ENCODE data around the gene ZMYND15. TPM values are rescaled to one million over a fixed set of nuclear protein-coding genes. Genes with fewer than 3 reads are reported as not detected.

ZMYND15 gene
- total and polyA plus RNA-seq, 2 of the 13 experiments (the other 11 are each of a cell fraction or from before 2014, with no cell fraction given) = 0.24 to 2.7 TPM

DNA sequence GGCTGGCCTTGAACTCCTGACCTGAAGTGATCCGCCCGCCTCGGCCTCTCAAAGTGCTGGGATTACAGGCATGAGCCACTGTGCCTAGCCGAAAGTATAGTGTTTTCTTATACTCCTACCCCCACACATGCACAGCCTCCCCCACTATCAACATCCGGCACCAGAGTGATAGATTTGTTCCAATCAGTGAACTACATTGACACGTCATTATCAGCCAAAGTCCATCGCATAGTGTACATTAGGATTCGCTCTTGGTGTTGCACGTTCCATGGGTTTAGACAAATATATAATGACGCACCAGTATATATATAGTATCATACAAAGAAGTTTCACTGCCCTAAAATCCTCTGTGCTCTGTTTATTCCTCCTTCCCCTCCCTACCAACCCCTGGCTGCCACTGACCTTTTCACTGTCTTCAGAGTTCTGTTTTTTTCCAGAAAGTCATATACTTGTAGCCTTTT lies 20.2 kb downstream of the ZMYND15 start (continued):
- TF ChIP-seq, protein P1, sequence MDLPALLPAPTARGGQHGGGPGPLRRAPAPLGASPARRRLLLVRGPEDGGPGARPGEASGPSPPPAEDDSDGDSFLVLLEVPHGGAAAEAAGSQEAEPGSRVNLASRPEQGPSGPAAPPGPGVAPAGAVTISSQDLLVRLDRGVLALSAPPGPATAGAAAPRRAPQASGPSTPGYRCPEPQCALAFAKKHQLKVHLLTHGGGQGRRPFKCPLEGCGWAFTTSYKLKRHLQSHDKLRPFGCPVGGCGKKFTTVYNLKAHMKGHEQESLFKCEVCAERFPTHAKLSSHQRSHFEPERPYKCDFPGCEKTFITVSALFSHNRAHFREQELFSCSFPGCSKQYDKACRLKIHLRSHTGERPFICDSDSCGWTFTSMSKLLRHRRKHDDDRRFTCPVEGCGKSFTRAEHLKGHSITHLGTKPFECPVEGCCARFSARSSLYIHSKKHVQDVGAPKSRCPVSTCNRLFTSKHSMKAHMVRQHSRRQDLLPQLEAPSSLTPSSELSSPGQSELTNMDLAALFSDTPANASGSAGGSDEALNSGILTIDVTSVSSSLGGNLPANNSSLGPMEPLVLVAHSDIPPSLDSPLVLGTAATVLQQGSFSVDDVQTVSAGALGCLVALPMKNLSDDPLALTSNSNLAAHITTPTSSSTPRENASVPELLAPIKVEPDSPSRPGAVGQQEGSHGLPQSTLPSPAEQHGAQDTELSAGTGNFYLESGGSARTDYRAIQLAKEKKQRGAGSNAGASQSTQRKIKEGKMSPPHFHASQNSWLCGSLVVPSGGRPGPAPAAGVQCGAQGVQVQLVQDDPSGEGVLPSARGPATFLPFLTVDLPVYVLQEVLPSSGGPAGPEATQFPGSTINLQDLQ (CRISPR knock-in tag; IDR thresholded peaks at IDR 0.05) = 0 out of 2 replicates have a peak, but pooled peaks have one; percentile 25
- TF ChIP-seq AGO2 (optimal IDR thresholded peaks at IDR 0.05; ENCODE audit: low read depth, low read length) = no peak
- TF ChIP-seq, protein P2, sequence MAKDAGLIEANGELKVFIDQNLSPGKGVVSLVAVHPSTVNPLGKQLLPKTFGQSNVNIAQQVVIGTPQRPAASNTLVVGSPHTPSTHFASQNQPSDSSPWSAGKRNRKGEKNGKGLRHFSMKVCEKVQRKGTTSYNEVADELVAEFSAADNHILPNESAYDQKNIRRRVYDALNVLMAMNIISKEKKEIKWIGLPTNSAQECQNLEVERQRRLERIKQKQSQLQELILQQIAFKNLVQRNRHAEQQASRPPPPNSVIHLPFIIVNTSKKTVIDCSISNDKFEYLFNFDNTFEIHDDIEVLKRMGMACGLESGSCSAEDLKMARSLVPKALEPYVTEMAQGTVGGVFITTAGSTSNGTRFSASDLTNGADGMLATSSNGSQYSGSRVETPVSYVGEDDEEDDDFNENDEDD (CRISPR knock-in tag; IDR thresholded peaks at IDR 0.05; ENCODE audit: borderline replicate concordance) = peak; percentile 30; the same call in 1 of the 2 replicates
- peak; percentile 96 for TF ChIP-seq FOXA3 (CRISPR knock-in tag; IDR thresholded peaks at IDR 0.05)
- TF ChIP-seq PHF21A (CRISPR knock-in tag; IDR thresholded peaks at IDR 0.05) = peak; percentile 96
- no peak for TF ChIP-seq ZNF678 (CRISPR knock-in tag; IDR thresholded peaks at IDR 0.05)
- TF ChIP-seq CAMTA2 (CRISPR knock-in tag; IDR thresholded peaks at IDR 0.05; ENCODE audit: borderline replicate concordance) = no peak
- TF ChIP-seq SRSF4 (IDR thresholded peaks at IDR 0.05; ENCODE audit: low read depth, low read length, poor library complexity, severe bottlenecking) = no peak
- TF ChIP-seq POLR2AphosphoS2 (IDR thresholded peaks at IDR 0.05; ENCODE audit: low read depth, low read length) = no peak
- no peak for TF ChIP-seq ZBTB42 (CRISPR knock-in tag; IDR thresholded peaks at IDR 0.05)
- TF ChIP-seq, protein P3, sequence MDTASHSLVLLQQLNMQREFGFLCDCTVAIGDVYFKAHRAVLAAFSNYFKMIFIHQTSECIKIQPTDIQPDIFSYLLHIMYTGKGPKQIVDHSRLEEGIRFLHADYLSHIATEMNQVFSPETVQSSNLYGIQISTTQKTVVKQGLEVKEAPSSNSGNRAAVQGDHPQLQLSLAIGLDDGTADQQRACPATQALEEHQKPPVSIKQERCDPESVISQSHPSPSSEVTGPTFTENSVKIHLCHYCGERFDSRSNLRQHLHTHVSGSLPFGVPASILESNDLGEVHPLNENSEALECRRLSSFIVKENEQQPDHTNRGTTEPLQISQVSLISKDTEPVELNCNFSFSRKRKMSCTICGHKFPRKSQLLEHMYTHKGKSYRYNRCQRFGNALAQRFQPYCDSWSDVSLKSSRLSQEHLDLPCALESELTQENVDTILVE (CRISPR knock-in tag; IDR thresholded peaks at IDR 0.05) = no peak
- no peak for TF ChIP-seq ZNF674 (CRISPR knock-in tag; IDR thresholded peaks at IDR 0.05; ENCODE audit: low read depth)
- TF ChIP-seq CREM (IDR thresholded peaks at IDR 0.05) = peak; percentile 96
- TF ChIP-seq CREM (CRISPR knock-in tag; IDR thresholded peaks at IDR 0.05) = no peak
- peak; percentile 90 for TF ChIP-seq ATF1 (CRISPR knock-in tag; IDR thresholded peaks at IDR 0.05)
- no peak for TF ChIP-seq ZNF563 (CRISPR knock-in tag; IDR thresholded peaks at IDR 0.05)
- no peak for TF ChIP-seq ZSCAN31 (CRISPR knock-in tag; IDR thresholded peaks at IDR 0.05; ENCODE audit: low read depth)
- TF ChIP-seq TOE1 (CRISPR knock-in tag; IDR thresholded peaks at IDR 0.05) = no peak
- TF ChIP-seq ZNF235 (CRISPR knock-in tag; IDR thresholded peaks at IDR 0.05; ENCODE audit: borderline replicate concordance) = no peak
- TF ChIP-seq HDAC2 (CRISPR knock-in tag; IDR thresholded peaks at IDR 0.05) = peak; percentile 91
- TF ChIP-seq TGIF2 (CRISPR knock-in tag; IDR thresholded peaks at IDR 0.05) = no peak; the same call in 1 of the 2 replicates
- no peak for TF ChIP-seq HNRNPH1 (optimal IDR thresholded peaks at IDR 0.05; ENCODE audit: low read depth, low read length)
- TF ChIP-seq, protein P4, sequence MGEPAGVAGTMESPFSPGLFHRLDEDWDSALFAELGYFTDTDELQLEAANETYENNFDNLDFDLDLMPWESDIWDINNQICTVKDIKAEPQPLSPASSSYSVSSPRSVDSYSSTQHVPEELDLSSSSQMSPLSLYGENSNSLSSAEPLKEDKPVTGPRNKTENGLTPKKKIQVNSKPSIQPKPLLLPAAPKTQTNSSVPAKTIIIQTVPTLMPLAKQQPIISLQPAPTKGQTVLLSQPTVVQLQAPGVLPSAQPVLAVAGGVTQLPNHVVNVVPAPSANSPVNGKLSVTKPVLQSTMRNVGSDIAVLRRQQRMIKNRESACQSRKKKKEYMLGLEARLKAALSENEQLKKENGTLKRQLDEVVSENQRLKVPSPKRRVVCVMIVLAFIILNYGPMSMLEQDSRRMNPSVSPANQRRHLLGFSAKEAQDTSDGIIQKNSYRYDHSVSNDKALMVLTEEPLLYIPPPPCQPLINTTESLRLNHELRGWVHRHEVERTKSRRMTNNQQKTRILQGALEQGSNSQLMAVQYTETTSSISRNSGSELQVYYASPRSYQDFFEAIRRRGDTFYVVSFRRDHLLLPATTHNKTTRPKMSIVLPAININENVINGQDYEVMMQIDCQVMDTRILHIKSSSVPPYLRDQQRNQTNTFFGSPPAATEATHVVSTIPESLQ (CRISPR knock-in tag; conservative IDR thresholded peaks at IDR 0.05) = no peak
- TF ChIP-seq, protein P5, sequence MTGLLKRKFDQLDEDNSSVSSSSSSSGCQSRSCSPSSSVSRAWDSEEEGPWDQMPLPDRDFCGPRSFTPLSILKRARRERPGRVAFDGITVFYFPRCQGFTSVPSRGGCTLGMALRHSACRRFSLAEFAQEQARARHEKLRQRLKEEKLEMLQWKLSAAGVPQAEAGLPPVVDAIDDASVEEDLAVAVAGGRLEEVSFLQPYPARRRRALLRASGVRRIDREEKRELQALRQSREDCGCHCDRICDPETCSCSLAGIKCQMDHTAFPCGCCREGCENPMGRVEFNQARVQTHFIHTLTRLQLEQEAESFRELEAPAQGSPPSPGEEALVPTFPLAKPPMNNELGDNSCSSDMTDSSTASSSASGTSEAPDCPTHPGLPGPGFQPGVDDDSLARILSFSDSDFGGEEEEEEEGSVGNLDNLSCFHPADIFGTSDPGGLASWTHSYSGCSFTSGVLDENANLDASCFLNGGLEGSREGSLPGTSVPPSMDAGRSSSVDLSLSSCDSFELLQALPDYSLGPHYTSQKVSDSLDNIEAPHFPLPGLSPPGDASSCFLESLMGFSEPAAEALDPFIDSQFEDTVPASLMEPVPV (CRISPR knock-in tag; IDR thresholded peaks at IDR 0.05) = 0 out of 2 replicates have a peak, but pooled peaks have one; percentile 30
